Activated T-cell treated with anti-CD3 and anti-CD28 coated beads for 4 hours (primary cell): ENCODE measurements around the gene CHST4.
"Not testable (repeated sequence)": the region's sequence is repeated elsewhere in the genome, so short reads cannot be mapped to it uniquely, and the experiment has no call there.

Experiments used
- DNase-seq: peaks from one replicate; pipeline ENCODE4 v3.0.0-alpha.2; 2020

Gene CHST4

DNA sequence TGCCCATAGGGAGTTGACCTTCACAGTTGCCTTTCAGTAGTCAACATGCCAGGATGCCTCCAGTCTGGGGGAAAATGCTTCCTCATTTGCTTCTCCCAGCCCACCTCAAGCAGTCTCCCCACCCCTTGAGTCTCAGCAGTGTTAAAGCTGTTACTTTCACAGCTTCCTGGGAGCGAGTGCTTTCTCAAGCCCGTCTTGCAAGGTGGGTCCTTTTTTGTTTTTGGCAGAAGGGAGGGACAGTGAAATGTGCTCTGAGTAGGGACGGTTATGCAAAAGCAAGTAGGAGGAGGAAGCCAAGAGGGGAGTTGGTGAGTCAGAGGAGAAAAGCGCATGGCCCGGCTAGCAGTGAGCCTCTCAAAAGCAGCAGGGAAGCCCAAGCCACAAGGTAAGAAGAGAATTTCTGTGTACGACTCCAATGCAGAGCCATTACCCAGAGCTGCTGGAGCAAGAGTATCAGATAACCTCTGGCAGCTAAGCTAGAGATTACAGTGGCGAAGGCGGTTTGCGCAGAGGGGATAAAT lies at the start of gene CHST4:
Gene CHST4 (plus strand): TSS at position 316 of the 521 bp plus-strand sequence. CDS start 10,252 bp downstream, outside the sequence.
- no peak for DNase-seq

DNA sequence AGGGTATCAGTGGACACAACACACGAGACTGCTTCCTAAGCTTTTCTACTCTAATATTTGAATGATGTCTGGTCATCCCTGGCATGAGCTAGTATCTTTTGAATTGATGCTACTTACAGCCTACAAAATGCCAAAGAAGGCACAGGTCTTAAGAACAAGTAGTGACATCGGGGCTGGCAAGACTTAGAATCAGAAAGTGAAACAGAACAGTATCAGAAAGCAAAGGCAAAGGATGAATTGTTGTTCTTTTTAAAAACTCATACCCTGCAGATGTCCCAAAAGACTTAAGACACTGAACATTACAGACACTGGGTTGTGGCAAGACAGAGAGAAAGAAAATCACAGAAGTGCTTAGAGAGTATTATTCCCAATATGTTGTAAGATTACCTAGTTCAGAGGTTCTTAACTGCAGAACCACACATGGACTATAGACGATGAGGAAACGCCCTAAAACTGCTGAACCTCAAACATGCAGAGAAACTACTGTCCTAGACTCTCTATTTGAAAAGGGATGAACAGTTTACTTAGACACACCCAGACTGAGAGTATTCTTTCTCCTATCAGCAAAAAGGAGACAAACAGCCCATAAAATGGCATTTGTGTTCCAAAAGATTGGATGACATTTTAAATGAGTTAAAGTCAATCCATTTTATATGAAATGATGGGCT lies 49.6 kb upstream of the CHST4 start:
- no peak for DNase-seq

DNA sequence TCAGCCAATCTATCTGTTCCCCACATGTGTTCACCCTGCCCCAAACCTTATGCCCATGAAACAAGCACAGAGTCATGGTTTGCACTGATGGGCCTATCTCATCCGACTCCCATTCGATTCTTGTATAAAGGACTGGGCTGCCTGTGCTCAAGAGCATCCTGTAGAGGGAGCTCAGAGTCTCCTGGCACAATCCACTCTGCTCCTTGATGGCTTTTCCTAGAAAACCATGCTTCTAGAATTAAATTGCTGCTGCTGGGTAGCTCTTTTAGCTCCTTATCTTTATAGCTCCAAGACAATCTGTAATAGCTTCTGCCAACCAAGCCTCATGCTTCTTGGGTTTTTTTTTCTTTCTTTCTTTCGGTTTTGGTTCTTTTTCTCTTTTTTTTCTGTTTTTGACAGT lies 46.8 kb upstream of the CHST4 start:
- DNase-seq = no peak

DNA sequence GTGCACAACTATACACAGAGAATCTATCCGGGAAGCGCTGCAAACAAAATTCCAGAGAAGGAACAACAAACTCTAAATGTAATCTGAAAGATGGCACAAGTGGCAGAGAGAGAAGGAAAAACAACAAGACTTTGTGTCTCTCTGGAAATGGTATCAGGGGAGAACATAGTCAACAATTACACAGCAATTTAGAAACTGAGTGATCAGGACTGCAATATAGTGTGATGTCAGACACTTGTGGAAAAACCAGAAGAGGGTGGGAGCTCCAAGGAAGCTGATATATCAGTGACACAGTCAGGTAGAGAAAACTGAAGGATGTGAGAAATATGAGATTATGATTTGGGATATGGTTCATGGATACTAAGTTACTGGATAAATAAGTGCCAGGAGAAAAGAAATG lies 45.3 kb upstream of the CHST4 start:
- DNase-seq = no peak

DNA sequence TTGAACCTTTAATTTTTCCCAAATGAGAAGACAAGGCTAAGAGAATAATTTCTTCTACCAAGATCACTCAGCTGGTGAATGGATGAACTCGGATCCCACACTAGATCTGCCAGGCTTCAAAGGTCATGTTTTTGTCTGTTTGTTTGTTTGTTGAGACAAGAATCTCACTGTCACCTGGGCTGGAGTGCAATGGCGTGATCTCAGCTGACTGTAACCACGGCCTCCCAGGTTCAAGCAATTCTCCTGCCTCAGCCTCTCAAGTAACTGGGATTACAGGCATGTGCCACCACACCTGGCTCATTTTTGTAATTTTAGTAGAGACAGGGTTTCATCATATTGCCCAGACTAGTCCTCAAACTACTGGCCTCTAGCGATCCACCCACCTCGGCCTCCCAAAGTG lies 43.7 kb upstream of the CHST4 start:
- no peak for DNase-seq

DNA sequence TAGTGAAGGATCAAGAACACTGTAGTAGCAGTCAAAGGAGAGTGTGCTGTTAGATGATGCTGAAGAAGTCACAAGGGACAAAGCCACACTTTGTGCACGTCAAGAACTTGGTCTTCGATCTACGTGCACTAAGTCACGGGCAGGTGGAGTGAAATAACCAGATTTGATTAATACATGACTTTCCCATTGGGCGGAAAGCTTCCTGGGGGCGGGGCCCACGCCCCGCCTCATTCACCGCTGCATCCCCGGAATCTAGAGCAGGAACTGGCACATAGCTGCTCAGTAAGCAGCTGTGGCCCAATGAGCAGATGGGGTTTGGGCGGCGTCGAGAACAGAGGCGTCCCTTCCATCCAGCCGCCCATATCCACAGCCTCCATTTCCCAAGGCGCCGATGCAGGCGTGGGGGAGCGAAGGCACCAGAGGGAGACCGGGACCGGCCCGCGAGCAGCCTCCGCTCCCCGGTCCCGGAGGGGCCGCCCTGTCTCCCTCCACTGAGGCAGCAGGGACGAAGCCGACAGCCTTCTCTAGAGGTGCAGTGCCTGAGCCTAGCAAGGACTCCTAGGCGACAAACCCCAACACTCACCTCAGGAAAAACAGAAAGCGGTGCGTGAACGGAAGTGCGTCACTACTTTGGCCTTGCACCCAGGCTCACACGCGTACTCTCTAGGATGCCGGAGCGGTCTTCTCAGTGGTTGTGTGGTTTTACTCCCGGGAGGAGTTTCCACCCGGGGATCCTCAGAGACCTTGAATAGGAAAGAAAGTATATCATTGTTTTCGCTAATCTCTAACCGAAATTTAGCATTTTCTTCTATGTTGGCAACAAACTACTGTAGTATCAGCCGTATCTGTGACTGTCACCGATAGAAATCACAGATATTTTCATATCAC lies 42.0 kb upstream of the CHST4 start:
- DNase-seq = peak; percentile 67

DNA sequence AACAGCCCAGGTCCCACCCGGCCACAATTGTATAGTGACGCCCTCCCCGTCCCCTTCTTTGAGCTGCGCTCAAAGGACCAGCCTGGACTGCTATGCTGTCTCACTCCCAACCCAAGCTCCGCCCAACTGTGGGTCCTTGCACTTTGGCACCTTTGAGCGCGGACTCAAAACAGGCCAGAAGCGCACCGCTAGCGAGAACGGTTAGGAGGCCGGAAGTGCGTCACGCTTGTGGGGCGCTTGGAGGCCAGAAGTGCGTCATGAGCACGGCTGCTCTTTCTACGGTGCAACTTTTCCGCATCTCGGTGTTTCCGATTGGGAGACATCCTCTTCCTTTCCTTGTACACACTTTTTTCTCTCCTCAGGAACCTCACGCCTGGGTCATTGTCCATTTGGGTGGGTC lies 37.1 kb upstream of the CHST4 start, which contains the start of gene ZNF19:
Gene ZNF19 (minus strand): TSS at position 203 of the 400 bp plus-strand sequence. CDS start 7,210 bp downstream, outside the sequence.
- no peak for DNase-seq

DNA sequence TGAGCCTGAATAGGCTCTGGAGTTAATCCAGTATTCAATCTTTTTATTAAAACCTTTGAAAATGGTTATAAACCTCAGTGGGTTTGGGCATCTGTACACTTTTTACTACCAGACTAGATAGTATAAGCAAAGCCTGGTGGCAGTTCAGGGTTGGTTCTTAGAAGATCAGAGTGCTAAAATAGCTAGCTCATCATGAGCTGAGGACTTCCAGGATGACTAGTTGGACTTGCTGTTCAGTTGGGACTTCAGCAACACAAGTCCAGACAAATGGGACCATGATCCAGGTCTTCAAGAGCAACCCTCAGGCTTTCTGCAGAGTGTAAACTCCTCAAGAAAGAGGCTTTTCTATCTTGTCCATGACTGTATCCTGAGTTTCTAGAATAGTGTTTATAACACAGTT lies 35.9 kb upstream of the CHST4 start:
- DNase-seq = no peak

DNA sequence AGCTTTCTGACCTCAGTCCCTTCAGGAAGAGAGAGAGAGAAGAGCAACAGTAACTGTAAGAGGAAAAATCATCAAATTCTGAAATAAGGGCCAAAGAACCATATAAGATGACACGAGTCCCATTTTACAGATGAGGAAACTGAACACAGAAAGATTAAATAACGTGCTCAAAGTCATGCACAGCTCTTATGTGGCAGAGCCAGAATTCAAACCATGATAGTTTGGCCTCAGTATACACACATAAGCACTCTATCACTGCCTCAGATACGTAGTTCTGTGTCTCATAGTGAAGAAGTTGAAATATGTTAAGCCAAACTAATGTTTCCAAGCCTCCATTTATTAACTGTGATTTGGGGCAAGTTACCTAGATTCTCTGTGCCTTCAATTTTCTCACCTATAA lies 35.2 kb upstream of the CHST4 start:
- DNase-seq = no peak

DNA sequence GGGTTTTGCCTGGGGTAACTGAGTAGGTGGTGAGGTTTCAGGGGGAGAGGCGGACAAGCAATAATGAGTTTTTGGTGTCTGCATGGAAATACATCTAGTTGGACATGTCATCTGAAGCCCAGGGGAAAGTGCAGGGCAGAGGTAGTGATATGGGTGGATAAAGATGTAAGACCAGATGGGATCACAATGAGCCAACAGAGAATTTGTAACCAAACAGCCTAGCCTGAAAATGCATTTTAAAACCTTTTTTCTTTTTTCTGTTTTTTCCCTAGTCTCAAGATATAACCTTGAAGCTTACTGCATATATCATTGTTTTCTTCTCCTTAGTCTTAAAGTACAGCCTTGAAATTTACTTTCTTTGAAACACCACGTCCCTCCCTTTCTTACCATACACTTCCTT lies 33.4 kb upstream of the CHST4 start:
- no peak for DNase-seq

DNA sequence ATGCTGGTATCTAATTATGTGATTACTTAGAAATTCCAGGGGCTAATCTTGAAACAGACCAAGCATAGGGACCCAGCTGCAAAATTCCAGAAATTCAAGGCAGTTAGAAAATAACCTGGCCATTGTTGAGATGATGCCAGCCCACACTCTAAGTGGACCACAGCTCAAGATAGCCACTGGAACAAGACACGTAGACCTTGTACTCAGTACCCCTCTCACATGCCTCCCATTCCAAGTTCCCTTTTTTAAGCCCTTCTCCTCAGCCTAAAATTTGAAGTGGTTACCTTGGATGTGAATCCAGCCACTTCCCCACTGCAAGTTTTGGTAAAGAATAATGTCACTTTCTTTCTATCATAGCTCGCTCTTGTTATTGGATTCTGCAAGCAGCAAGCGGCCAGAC lies 33.0 kb upstream of the CHST4 start:
- DNase-seq = no peak

DNA sequence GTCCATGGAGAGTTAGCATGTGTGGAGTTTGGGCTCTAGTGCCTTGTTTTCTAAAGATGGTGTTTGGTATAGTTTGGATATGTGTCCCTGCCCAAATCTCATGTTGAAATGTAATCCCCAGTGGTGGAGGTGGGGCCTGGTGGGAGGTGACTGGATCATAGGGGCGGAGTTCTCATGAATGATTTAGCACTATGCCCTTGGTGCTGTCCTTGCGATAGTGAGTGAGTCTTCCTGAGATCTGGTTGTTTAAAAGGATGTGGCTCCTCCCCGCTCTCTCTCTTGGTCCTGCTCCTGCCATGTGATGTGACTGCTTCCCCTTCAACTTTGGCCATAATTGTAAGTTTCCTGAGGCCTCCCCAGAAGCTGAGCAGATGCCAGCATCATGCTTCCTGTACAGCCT lies 28.2 kb upstream of the CHST4 start:
- DNase-seq = no peak

DNA sequence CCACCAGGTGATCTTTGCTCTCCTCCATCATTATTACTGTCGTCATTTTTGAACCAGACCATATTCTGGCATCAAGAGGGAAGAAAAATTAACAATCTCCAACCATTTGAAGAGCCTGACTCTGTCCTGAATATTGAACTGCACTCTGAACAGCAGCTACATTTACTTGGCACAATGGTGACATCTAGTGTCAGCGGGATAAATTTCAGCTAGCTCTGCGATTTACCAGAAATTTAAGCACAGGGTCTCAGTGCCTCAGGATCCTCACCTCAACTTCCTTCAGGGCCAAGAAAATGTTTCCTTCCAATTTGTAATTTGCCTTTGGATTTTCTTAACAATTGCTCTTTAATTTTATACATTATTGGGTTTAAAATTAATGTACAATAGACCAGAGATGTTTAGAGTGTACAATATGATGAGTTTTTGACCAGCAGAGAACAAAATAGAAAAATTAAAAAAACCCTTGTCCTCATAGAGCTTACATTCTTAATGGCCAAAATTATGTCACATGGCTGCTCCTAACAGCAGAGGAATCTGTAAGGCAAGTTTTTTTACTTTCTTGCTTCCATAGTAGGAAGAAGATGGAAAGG lies 26.4 kb upstream of the CHST4 start:
- DNase-seq = peak; percentile 42

DNA sequence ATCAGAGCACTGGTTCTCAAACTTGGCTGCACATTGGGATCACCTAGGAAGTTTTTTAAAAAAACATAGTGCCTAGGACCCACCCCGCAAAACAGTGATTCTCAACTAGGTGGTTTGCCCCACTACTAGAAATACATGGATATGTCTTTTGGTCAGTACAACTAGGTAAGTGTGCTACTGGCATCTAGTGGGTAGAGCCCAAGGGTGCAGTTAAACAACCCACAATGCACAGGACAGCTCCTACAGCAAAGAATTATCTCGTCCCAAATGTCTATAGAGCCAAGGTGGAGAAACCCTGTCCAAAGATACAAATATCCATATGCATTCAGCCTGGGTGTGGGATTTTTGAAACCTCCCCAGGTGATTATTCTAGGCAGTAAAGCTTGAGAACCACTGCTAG lies 25.3 kb upstream of the CHST4 start:
- no peak for DNase-seq

DNA sequence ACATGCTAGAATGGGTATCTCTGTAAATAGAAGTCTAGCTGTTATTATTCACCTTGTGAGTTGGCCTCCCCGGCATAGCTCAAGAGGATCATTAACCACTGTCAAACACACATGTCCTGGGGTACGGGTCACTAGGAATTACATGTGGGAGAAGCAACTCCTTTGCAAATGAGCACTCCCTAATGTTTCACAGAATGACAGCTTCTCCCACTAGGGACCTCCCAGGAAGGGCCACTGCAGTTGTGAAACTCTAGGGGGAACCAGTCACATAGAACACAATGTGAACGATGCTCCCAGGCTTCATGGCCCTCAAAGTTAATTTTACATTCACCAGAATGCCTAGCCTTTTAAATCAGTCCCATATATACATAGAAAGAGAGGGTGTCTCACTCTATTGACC lies 24.7 kb upstream of the CHST4 start:
- DNase-seq = no peak

DNA sequence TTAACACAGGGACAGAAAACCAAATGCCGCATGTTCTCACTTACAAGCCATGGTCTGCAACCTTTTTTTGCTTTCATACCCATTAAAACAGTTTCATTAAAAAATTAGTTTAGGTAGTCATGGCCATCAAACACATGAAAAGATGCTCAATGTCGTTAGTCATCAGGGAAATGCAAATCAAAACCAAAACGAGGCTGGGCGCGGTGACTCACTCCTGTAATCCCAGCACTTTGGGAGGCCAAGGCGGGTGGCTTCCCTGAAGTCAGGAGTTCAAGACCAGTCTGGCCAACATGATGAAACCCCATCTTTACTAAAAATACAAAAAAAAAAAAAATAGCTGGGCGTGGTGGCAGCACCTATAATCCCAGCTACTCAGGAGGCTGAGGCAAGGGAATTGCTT lies 22.2 kb upstream of the CHST4 start:
- DNase-seq = not testable (repeated sequence)

DNA sequence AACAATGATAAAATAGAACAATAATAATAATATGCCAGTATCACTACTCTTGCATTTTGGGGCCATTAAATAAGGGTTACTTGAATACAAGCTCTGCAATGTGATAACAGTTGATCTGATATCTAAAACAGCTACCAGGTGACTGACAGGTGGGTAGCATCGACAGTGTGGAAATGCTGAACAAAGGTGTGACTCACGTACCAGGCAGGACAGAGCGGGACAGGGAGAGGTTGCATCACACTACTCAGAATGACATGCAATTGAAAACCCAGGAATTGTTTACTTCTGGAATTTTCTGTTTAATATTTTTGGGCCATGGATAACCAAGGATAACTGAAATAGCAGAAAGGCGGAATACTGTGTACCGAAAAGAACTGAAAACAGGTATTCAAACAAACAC lies 21.3 kb upstream of the CHST4 start:
- DNase-seq = no peak

DNA sequence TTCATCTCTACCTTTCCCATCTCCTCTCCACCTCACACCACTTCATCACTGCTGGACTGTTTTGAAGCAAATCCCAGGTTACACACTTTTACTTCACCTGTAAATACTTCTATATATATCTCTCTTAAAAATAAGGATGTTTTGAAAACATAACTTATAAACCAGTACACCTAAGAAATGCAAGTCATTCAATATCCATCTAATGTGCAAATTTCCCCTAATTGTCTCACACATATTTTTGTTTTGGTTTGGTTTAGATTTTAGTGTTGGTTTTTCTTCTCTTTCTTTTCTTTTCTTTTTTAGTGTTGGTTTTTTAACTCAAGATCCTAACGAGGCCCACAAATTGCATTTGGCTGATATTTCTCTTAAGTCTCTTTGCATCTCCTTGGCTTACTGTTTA lies 19.2 kb upstream of the CHST4 start:
- no peak for DNase-seq

DNA sequence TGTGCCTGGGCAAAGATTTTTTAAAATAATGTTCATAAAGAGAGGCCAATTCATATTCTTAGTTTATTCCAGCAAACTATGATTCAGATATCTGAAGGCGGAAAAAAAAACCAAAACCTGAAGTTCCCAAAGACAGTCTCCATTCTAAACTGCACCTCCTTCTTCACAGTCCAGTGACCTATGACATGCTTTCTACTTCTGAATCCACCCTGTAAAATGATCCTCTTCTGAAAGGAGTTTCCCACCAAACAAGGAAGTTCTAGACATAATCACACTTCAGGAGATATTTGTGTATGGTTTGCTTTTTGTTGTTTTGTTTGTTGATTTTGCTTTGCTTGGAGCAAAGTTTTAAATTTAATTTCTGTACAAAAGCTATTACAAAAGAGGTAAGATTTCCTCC lies 12.9 kb upstream of the CHST4 start:
- no peak for DNase-seq

DNA sequence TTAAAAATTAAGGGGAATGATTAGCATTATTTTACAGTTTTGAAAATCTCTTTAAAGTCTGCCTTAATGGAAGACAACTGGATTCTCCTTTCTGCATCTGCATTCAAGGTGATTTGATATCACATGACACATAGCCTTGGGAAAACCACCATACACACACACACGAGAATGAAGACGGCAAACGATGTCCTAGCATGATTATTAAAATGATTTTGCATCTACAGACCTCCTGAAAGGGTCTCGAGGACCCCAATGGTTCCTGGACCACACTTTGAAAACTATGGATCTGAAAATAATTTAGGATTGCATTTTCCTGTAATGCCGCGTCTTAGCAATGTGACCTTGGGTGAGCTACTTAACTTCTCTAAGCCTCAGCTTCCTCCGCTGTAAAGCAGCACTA lies 11.8 kb upstream of the CHST4 start:
- DNase-seq = no peak

DNA sequence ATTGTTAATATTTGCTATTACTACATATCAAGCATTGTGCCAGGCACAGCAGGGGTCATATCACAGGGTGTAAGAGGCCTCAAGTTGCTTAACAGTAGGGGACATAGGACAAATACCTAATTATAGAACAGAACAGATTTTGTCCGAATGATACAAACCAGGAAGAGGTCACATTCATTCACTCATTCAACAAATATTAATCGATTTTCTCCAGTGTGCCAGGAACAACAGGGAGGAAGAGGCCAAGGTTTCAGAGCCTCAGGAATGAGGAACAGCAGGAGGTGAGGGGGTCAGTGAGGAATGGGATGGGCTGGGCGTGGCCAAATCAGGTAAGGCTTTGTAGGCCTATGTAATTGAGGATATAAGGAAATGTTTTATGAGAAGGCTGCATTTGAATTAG lies 11.2 kb upstream of the CHST4 start:
- no peak for DNase-seq

DNA sequence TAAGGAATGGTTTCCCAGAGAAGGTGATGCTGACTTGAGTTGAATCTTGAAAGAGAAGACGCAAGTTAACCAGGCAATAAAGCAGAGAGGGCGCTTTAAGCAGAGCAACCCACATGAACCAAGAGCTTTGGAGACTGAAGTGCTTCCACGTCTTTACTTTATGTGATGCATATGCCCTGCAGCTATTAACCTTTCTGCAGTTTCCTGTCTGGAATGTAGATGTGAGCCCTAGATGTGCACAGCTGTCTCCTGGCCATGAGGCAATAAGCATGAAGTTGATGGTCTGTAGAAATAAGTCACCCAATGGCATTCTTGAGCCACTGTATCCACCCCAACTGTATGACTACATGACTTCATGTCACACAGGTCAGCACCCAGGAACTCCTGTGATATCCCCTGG lies 5.7 kb upstream of the CHST4 start:
- DNase-seq = no peak
